K562 (cell line): ENCODE results near the gene CAPN10. TPM values are rescaled to one million over a fixed set of nuclear protein-coding genes. Genes with fewer than 3 reads are reported as not detected.
A peak's percentile ranks its signal among the peaks of the same experiment; 100 is the strongest.

ENCODE experiments used
- ARID2 ChIP-seq: fragments of 450-650 bp; IDR thresholded peaks from 2 replicates; pipeline ENCODE4 v1.6.1; 2017; ENCODE audit warnings: antibody characterized with exemption, mild to moderate bottlenecking
- ETV6 ChIP-seq, 3 experiments: fragments of 150-350 bp in 1 of 3; sonication (generic) in 1 of 3; formaldehyde crosslinking in 1 of 3; IDR thresholded peaks; 2 replicates each; pipeline versions ENCODE4 v1.6.1 to v1.8.0; 2014 to 2022; ENCODE audit warnings: borderline replicate concordance in 2 of 3, low read depth in 2 of 3, antibody characterized with exemption in 1 of 3, low read length in 1 of 3, mild to moderate bottlenecking in 1 of 3, missing genetic modification reagents in 1 of 3
- HCFC1 ChIP-seq: IDR thresholded peaks from 2 replicates; pipeline ENCODE4 v1.6.1; 2012; ENCODE audit warnings: low read depth, low read length, improper control_type of control experiment
- HDAC3 ChIP-seq: fragments of 450-650 bp; IDR thresholded peaks from 2 replicates; pipeline ENCODE4 v1.6.1; 2018; ENCODE audit warnings: borderline replicate concordance, mild to moderate bottlenecking, moderate library complexity; ENCODE audit not compliant: partially characterized antibody
- HDGF ChIP-seq: fragments of 450-650 bp; IDR thresholded peaks from 2 replicates; pipeline ENCODE4 v1.6.1; 2016
- KLF10 ChIP-seq: fragments of 250-450 bp; sonication (Bioruptor Pico); IDR thresholded peaks from 2 replicates; pipeline ENCODE4 v1.6.1; 2021; ENCODE audit warnings: matching md5 sums
- LCOR ChIP-seq: sonication (generic); formaldehyde crosslinking; IDR thresholded peaks from 2 replicates; pipeline ENCODE4 v1.8.0; 2022; ENCODE audit warnings: mild to moderate bottlenecking, missing genetic modification reagents
- NFYB ChIP-seq: IDR thresholded peaks from 2 replicates; pipeline ENCODE4 v1.6.1; 2011; ENCODE audit warnings: mild to moderate bottlenecking, moderate library complexity; ENCODE audit not compliant: insufficient read length; ENCODE audit errors: extremely low read depth
- PHF21A ChIP-seq: fragments of 450-650 bp; IDR thresholded peaks from 2 replicates; pipeline ENCODE4 v1.6.1; 2017; ENCODE audit warnings: low read depth, borderline replicate concordance
- POLR3G ChIP-seq: IDR thresholded peaks from 2 replicates; pipeline ENCODE4 v1.6.1; 2011; ENCODE audit not compliant: insufficient read length, insufficient replicate concordance; ENCODE audit errors: extremely low read depth
- PYGO2 ChIP-seq: fragments of 450-650 bp; IDR thresholded peaks from 2 replicates; pipeline ENCODE4 v1.6.1; 2016; ENCODE audit warnings: mild to moderate bottlenecking, missing genetic modification characterization, moderate library complexity, missing compliant biosample characterization
- polyA plus RNA-seq, 8 experiments: library from polyadenylated mRNA; depleted of rRNA in 4 of 8; stranded (reverse) in 5 of 8; unstranded in 3 of 8; fragments of >200 nt; fragmentation: Nextera tagmentation in 2 of 8; fragmentation: Illumina TruSeq in 1 of 8; extraction: Ambion mirVana in 2 of 8; extraction: Trizol in 1 of 8; gene quantifications; 2 replicates each; pipeline versions ENCODE4 v1.2.1 to v1.2.3, GENCODE V29; 2011 to 2014; ENCODE audit warnings: inconsistent platforms in 1 of 8, missing spikeins in 1 of 8
- total RNA-seq, 7 experiments: library from RNA; depleted of rRNA in 6 of 7; stranded (reverse); fragments of >200 nt in 6 of 7; fragmentation: Illumina TruSeq in 2 of 7; extraction: Trizol in 2 of 7; gene quantifications; 2 replicates each; pipeline versions ENCODE4 v1.2.1 to v1.2.3, GENCODE V29; 2011 to 2021; ENCODE audit warnings: low replicate concordance in 1 of 7
- TF ChIP-seq, protein P1 (sequence below): sonication (generic); formaldehyde crosslinking; IDR thresholded peaks from 2 replicates; pipeline ENCODE4 v1.9.0; 2022; ENCODE audit warnings: mild to moderate bottlenecking, missing genetic modification reagents
- TF ChIP-seq, protein P2 (sequence below): sonication (generic); formaldehyde crosslinking; IDR thresholded peaks from 2 replicates; pipeline ENCODE4 v1.8.0; 2023; ENCODE audit warnings: missing genetic modification reagents, mild to moderate bottlenecking, borderline replicate concordance
- TF ChIP-seq, protein P3 (sequence below): fragments of 250-450 bp; sonication (Bioruptor Pico); IDR thresholded peaks from 2 replicates; pipeline ENCODE4 v1.8.0; 2022; ENCODE audit warnings: inconsistent platforms, mild to moderate bottlenecking, moderate library complexity, borderline replicate concordance
- TF ChIP-seq, protein P4 (sequence below): sonication (generic); formaldehyde crosslinking; IDR thresholded peaks from 2 replicates; pipeline ENCODE4 v1.8.0; 2023; ENCODE audit warnings: mild to moderate bottlenecking, missing genetic modification reagents

The CAPN10 gene
- total and polyA plus RNA-seq, 9 of the 15 experiments (the other 6 are each of a cell fraction or from before 2014, with no cell fraction given), result 0.08 to 26.1 (median 8.4) TPM

DNA sequence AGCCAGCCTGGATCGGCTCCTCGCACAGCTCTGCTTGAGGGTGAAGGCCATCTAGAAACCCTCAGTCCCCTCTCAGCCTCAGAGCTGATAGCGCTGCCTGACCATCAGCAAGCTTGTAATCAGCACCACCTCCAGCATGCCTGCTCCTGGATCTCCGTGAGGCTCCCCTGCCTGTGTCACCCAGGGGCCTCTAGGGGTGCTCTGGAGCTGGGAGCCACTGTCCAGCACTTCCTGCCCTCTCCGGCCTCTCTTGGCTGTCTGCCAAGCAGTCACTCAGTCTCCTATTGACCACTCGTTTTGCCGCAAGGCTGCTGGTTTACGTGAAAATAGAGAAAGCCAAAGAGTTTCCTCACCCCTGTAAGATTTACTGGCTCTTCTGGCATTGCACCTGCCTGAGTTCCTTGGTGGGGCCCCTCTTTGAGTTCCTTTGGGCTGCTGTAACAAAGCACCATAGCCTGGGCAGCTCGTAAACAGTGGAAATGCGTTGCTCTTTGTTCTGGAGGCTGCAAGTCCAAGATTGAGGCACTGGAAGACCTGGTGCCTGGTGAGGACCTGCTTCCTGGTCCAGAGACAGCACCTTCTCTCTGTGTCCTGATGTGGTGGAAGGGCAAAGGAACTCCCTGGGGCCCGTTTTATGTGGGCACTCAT is 17.9 kb downstream of the CAPN10 start (continued):
- TF ChIP-seq, protein P1, sequence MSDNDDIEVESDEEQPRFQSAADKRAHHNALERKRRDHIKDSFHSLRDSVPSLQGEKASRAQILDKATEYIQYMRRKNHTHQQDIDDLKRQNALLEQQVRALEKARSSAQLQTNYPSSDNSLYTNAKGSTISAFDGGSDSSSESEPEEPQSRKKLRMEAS (CRISPR knock-in tag), result peak; percentile 17; the same call in 1 of the 2 replicates
- no peak for TF ChIP-seq PHF21A
- TF ChIP-seq KLF10 (CRISPR knock-in tag), result no peak
- no peak for TF ChIP-seq PYGO2 (tag)
- no peak for TF ChIP-seq POLR3G
- TF ChIP-seq, protein P2, sequence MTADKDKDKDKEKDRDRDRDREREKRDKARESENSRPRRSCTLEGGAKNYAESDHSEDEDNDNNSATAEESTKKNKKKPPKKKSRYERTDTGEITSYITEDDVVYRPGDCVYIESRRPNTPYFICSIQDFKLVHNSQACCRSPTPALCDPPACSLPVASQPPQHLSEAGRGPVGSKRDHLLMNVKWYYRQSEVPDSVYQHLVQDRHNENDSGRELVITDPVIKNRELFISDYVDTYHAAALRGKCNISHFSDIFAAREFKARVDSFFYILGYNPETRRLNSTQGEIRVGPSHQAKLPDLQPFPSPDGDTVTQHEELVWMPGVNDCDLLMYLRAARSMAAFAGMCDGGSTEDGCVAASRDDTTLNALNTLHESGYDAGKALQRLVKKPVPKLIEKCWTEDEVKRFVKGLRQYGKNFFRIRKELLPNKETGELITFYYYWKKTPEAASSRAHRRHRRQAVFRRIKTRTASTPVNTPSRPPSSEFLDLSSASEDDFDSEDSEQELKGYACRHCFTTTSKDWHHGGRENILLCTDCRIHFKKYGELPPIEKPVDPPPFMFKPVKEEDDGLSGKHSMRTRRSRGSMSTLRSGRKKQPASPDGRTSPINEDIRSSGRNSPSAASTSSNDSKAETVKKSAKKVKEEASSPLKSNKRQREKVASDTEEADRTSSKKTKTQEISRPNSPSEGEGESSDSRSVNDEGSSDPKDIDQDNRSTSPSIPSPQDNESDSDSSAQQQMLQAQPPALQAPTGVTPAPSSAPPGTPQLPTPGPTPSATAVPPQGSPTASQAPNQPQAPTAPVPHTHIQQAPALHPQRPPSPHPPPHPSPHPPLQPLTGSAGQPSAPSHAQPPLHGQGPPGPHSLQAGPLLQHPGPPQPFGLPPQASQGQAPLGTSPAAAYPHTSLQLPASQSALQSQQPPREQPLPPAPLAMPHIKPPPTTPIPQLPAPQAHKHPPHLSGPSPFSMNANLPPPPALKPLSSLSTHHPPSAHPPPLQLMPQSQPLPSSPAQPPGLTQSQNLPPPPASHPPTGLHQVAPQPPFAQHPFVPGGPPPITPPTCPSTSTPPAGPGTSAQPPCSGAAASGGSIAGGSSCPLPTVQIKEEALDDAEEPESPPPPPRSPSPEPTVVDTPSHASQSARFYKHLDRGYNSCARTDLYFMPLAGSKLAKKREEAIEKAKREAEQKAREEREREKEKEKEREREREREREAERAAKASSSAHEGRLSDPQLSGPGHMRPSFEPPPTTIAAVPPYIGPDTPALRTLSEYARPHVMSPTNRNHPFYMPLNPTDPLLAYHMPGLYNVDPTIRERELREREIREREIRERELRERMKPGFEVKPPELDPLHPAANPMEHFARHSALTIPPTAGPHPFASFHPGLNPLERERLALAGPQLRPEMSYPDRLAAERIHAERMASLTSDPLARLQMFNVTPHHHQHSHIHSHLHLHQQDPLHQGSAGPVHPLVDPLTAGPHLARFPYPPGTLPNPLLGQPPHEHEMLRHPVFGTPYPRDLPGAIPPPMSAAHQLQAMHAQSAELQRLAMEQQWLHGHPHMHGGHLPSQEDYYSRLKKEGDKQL (CRISPR knock-in tag), result no peak
- no peak for TF ChIP-seq NFYB
- no peak for TF ChIP-seq HDAC3
- TF ChIP-seq, protein P3, sequence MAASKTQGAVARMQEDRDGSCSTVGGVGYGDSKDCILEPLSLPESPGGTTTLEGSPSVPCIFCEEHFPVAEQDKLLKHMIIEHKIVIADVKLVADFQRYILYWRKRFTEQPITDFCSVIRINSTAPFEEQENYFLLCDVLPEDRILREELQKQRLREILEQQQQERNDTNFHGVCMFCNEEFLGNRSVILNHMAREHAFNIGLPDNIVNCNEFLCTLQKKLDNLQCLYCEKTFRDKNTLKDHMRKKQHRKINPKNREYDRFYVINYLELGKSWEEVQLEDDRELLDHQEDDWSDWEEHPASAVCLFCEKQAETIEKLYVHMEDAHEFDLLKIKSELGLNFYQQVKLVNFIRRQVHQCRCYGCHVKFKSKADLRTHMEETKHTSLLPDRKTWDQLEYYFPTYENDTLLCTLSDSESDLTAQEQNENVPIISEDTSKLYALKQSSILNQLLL (CRISPR knock-in tag), result no peak
- TF ChIP-seq HDGF, result no peak
- 0 out of 2 replicates have a peak, but pooled peaks have one; percentile 34 for TF ChIP-seq HCFC1
- TF ChIP-seq, protein P4, sequence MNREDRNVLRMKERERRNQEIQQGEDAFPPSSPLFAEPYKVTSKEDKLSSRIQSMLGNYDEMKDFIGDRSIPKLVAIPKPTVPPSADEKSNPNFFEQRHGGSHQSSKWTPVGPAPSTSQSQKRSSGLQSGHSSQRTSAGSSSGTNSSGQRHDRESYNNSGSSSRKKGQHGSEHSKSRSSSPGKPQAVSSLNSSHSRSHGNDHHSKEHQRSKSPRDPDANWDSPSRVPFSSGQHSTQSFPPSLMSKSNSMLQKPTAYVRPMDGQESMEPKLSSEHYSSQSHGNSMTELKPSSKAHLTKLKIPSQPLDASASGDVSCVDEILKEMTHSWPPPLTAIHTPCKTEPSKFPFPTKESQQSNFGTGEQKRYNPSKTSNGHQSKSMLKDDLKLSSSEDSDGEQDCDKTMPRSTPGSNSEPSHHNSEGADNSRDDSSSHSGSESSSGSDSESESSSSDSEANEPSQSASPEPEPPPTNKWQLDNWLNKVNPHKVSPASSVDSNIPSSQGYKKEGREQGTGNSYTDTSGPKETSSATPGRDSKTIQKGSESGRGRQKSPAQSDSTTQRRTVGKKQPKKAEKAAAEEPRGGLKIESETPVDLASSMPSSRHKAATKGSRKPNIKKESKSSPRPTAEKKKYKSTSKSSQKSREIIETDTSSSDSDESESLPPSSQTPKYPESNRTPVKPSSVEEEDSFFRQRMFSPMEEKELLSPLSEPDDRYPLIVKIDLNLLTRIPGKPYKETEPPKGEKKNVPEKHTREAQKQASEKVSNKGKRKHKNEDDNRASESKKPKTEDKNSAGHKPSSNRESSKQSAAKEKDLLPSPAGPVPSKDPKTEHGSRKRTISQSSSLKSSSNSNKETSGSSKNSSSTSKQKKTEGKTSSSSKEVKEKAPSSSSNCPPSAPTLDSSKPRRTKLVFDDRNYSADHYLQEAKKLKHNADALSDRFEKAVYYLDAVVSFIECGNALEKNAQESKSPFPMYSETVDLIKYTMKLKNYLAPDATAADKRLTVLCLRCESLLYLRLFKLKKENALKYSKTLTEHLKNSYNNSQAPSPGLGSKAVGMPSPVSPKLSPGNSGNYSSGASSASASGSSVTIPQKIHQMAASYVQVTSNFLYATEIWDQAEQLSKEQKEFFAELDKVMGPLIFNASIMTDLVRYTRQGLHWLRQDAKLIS (CRISPR knock-in tag), result no peak
- no peak for TF ChIP-seq LCOR (CRISPR knock-in tag)
- TF ChIP-seq ETV6 (IDR thresholded peaks at IDR 0.05; ENCODE audit: borderline replicate concordance in 1 of 2, low read depth in 2 of 2, low read length in 1 of 2), result no peak
- no peak for TF ChIP-seq ETV6 (CRISPR knock-in tag; IDR thresholded peaks at IDR 0.05; ENCODE audit: borderline replicate concordance)
- TF ChIP-seq ARID2, result no peak
